Tibial artery (tissue), 4 donors: Measurements from ENCODE around the gene FGF12.

Experiments
- DNase-seq, 2 donors: peaks; one replicate each; pipeline ENCODE4 v3.0.0-alpha.2; 2019
- H3K27ac ChIP-seq, 2 donors: fragments of 200-600 bp; sonication (generic) in 1 of 2; 1 replicate in 1 of 2; 2 replicates in 1 of 2; pipeline ENCODE4 v1.5.1; 2018 to 2019; ENCODE audit warnings: mild to moderate bottlenecking in 1 of 2
- H3K27me3 ChIP-seq, 2 donors: fragments of 200-600 bp; sonication (generic) in 1 of 2; one replicate each; pipeline versions ENCODE4 v1.5.1 to v1.6.0; 2016 to 2019
- H3K36me3 ChIP-seq, 3 donors: fragments of 200-600 bp; sonication (generic) in 2 of 3; one replicate each; pipeline ENCODE4 v1.5.1; 2016 to 2019; ENCODE audit warnings: mild to moderate bottlenecking in 2 of 3
- H3K4me1 ChIP-seq, 4 donors: fragments of 200-600 bp; sonication (generic) in 2 of 4; 1 replicate in 3 of 4; 2 replicates in 1 of 4; pipeline ENCODE4 v1.5.1; 2016 to 2019
- H3K4me3 ChIP-seq, 2 donors: fragments of 200-600 bp; sonication (generic) in 1 of 2; 1 replicate in 1 of 2; 2 replicates in 1 of 2; pipeline ENCODE4 v1.5.1; 2018 to 2019; ENCODE audit warnings: mild to moderate bottlenecking in 2 of 2
- H3K9me3 ChIP-seq, 3 donors: fragments of 200-600 bp; sonication (generic) in 1 of 3; one replicate each; pipeline ENCODE4 v1.5.1; 2016 to 2019
- intact Hi-C: fragments of 100-400 bp; cut with DNase I; formaldehyde crosslinking; loops from one replicate; pipeline ENCODE4 v1.15.0; 2023; ENCODE audit warnings: low total_unique reads
- TF ChIP-seq, protein P1 (sequence below), 2 experiments: fragments of 200-600 bp in 1 of 2; fragments of 450-650 bp in 1 of 2; IDR thresholded peaks; one replicate each; pipeline ENCODE4 v1.5.1; 2017 to 2019; ENCODE audit warnings: antibody characterized with exemption in 2 of 2, mild to moderate bottlenecking in 1 of 2, moderate library complexity in 1 of 2

FGF12 gene

DNA sequence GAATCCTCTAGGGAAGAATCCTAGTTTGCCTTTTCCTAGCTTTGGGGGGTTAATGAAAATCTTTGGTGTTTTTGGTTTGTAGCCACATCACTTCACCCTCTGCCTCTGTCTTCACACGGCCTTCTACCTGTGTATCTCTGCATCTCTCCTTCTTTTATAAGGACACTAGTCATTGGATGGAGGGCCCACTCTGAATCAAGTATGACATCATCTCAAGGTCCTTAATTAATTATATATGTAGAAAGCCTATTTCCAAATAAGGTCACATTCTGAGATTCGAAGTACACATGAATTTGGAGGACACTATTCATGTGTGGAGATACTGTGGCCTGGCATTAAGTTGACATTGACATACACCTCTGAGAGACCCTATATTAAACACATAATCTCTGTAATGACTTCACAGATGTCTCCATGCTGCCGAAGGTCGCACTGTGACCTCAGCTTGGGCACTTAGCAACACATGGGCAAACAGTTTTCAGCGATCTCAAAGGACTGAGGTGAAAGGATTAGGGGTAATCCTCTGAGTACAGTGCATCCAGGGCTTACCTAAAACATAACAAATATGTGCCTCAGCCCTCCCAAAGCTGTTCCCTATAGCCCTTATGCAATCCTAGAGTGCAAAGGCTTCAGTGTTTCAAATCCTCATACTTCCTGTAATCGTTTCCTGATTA is 446.0 kb downstream of the FGF12 start:
- Histone ChIP-seq H3K36me3 (no peaks in the 10 kb centered on the region), H3K27ac (no peak overlapping the region), H3K27me3 (no peaks in the 10 kb centered on the region), H3K9me3 (no peaks in the 10 kb centered on the region), H3K4me3 (no peak overlapping the region), H3K4me1 (no peaks in the 10 kb centered on the region)
- DNase-seq: no peak
- intact Hi-C loops: no loop called here
- TF ChIP-seq, protein P1, sequence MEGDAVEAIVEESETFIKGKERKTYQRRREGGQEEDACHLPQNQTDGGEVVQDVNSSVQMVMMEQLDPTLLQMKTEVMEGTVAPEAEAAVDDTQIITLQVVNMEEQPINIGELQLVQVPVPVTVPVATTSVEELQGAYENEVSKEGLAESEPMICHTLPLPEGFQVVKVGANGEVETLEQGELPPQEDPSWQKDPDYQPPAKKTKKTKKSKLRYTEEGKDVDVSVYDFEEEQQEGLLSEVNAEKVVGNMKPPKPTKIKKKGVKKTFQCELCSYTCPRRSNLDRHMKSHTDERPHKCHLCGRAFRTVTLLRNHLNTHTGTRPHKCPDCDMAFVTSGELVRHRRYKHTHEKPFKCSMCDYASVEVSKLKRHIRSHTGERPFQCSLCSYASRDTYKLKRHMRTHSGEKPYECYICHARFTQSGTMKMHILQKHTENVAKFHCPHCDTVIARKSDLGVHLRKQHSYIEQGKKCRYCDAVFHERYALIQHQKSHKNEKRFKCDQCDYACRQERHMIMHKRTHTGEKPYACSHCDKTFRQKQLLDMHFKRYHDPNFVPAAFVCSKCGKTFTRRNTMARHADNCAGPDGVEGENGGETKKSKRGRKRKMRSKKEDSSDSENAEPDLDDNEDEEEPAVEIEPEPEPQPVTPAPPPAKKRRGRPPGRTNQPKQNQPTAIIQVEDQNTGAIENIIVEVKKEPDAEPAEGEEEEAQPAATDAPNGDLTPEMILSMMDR (IDR thresholded peaks at IDR 0.05): no peak

GRCh38 chr3:192279664-192280063 is 447.7 kb downstream of the FGF12 start:
- no peaks in the 10 kb centered on the region for H3K36me3 ChIP-seq
- H3K4me3 ChIP-seq: no peak overlapping the region
- no peak overlapping the region for H3K27ac ChIP-seq
- H3K9me3 ChIP-seq: no peaks in the 10 kb centered on the region
- intact Hi-C loops: no loop called here
- DNase-seq: no peak
- H3K27me3 ChIP-seq: no peaks in the 10 kb centered on the region
- H3K4me1 ChIP-seq: no peaks in the 10 kb centered on the region
- TF ChIP-seq, protein P1 (IDR thresholded peaks at IDR 0.05): no peak

DNA sequence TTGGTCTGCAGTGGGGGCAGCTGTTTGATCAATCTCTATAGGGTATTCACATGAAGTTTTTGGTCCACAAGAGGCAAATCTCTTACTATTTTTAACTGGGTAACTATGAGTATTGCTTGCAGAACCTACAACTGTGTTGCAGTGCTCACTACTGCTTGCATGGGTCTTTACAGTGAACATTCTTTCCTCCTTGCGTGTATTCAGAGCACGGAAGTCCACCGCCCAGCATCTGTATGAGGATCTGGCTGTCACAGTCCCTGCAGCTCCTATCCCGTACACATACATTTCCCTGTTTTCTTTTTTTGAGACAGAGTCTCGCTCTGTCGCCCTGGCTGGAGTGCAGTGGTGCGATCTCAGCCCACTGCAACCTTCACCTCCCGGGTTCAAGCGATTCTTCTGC is 449.9 kb downstream of the FGF12 start:
- no peak for DNase-seq
- TF ChIP-seq, protein P1 (IDR thresholded peaks at IDR 0.05): no peak
- intact Hi-C loops: no loop called here
- Histone ChIP-seq H3K9me3 (no peaks in the 10 kb centered on the region), H3K27me3 (no peaks in the 10 kb centered on the region), H3K4me3 (no peak overlapping the region), H3K4me1 (no peaks in the 10 kb centered on the region), H3K27ac (no peak overlapping the region), H3K36me3 (no peaks in the 10 kb centered on the region)

DNA sequence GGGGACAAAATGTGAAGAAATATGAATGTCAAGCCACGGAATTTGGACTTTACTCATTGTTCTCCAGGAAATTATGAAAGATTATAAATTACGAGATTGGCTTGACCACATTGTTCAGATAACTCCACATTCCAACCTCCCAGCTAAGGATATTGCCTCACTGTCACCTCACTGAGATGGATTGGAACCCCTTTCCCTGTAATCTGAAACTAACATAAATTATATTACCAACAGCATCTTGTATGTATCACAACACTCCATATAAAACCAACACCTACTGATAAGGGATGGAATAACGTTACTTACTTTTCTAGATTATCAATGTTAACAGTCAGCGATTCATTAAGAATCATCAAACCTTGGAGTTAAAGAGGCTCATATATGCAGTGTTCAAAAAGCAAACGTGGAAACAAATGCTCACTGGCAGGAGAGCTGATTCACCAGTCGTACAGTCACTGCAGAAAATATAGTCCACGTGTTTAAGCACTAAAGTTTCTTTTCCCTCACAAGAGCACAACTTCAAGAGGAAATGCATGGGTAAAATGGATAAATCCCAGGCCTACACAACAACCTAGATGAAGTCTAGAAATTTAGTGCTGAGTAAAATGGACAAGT is 451.5 kb downstream of the FGF12 start:
- no peak for DNase-seq
- intact Hi-C loops: no loop called here
- H3K36me3 ChIP-seq: no peaks in the 10 kb centered on the region
- no peak overlapping the region for H3K4me3 ChIP-seq
- no peaks in the 10 kb centered on the region for H3K9me3 ChIP-seq
- no peaks in the 10 kb centered on the region for H3K4me1 ChIP-seq
- TF ChIP-seq, protein P1 (IDR thresholded peaks at IDR 0.05): no peak
- H3K27me3 ChIP-seq: no peaks in the 10 kb centered on the region
- H3K27ac ChIP-seq: no peak overlapping the region

DNA sequence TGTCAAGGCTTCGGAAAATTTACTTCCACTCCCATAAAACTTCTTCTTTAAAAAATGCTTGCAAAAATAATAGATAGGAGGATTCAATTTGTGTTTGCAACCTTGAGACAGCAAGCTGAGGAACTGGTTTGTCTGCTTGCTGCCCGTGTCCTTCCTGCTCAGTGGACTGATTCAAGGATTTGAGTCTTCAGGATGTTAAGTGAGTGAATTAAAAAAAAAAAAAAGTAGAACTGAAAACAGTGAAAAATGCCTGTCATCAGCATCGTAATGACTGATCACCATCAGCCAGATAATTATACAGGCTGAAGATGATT is 453.7 kb downstream of the FGF12 start:
- H3K27ac ChIP-seq: no peak overlapping the region
- no peak for DNase-seq
- TF ChIP-seq, protein P1 (IDR thresholded peaks at IDR 0.05): no peak
- H3K4me3 ChIP-seq: no peak overlapping the region
- no peaks in the 10 kb centered on the region for H3K9me3 ChIP-seq
- H3K4me1 ChIP-seq: no peaks in the 10 kb centered on the region
- intact Hi-C loops: no loop called here
- H3K27me3 ChIP-seq: no peaks in the 10 kb centered on the region
- H3K36me3 ChIP-seq: no peaks in the 10 kb centered on the region
